ENCODE measurements around the gene PRKAR1A.

PRKAR1A gene

DNA sequence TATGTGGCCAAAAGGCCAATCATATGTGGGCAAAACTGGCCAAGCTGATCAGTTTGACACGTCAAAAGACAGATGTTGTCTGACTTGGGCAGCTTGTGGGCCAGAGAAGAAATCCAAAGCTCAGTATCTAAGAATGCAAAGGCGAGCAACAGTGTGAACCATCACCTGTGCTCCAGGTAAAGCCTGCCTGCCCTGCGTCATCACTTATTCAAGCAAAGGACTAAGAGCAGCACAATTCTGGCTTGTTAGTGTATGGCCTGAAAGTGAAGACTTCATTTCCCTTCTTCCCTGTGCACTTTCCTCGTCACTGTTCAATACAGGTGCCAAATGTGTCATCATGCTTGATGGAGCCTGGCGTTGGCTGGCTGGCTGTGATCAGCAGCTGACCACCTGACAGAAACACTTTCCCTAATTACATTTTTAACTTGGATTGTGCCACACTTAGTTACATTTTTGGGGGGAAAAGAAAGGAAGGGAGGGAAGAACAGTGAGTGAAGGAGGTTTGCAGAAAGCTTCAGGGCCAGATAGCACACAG is 84.2 kb downstream of the PRKAR1A start:
- no peak for DNase-seq (ENCODE audit: extremely low read depth in 1 of 2, low read depth in 1 of 2)

- DNase-seq (ENCODE audit: extremely low read depth in 1 of 2, low read depth in 1 of 2): no peak
Observed at GRCh38 chr17:68598074-68598473, 85.8 kb downstream of the PRKAR1A start.

GRCh38 chr17:68598545-68598961 is 86.3 kb downstream of the PRKAR1A start:
- DNase-seq (ENCODE audit: extremely low read depth in 1 of 2, low read depth in 1 of 2): no peak

DNA sequence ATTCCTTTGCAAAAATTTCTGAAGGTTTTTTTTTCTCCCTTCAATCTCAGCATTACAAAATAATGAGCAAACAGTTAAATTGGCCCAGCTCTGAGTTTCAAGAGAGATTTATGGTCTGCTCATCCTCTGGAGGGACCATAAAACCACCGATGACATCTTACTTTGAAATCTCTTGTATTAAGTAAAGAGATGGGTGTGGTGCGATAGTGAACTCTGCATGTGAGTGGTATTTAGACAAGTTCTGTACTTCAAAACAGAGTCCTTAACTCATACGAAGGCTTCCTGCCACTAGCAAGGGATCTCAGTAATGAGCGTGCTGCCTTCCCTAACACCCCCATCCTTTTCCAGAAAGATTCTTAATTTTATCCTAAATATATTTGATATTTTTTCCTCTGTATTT is 86.9 kb downstream of the PRKAR1A start:
- no peak for DNase-seq (ENCODE audit: extremely low read depth in 1 of 2, low read depth in 1 of 2)

DNA sequence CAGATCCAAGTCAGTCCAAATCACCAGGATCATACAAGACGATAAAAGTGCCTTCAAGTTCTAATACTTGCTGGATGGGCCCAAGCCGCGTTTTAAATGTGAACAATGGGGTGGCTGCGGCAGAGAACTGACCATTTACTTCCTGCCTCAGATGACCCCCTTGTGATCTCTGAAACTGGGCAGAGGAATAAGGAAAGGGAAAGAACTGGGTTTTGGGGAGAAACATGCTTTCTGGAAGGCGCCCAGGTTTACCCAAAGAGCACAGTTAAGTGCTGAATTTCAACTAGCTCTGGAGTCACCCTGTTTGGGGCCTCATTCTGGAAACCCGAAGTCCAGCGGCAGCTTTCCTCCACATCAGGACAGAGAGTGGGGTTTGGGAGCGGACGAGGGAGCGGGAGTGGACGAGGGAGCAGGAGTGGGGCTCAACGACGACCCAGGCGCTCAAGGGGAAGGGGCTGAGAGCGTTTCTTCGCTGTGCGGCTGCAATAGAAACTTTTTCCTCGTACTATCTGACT is 87.4 kb downstream of the PRKAR1A start:
- DNase-seq (ENCODE audit: extremely low read depth in 1 of 2, low read depth in 1 of 2): no peak

GRCh38 chr17:68600067-68600930 is 88.1 kb downstream of the PRKAR1A start:
- no peak for DNase-seq (ENCODE audit: extremely low read depth in 1 of 2, low read depth in 1 of 2)
